HK-2 (cell line): Measurements from ENCODE around the gene RGL4.
"Not testable (repeated sequence)": the region's sequence is repeated elsewhere in the genome, so short reads cannot be mapped to it uniquely, and the experiment has no call there.

Source experiments
- DNase-seq: peaks from one replicate; pipeline ENCODE4 v3.0.0-alpha.2; 2018; ENCODE audit not compliant: unreplicated experiment

Gene RGL4, protein sequence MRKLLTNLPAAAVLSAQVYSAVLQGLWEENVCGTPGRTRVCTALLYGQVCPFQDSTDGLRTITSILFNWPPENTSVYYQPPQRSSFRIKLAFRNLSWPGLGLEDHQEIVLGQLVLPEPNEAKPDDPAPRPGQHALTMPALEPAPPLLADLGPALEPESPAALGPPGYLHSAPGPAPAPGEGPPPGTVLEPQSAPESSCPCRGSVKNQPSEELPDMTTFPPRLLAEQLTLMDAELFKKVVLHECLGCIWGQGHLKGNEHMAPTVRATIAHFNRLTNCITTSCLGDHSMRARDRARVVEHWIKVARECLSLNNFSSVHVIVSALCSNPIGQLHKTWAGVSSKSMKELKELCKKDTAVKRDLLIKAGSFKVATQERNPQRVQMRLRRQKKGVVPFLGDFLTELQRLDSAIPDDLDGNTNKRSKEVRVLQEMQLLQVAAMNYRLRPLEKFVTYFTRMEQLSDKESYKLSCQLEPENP

GRCh38 chr22:23690713-23691112 is at the start of gene RGL4:
RGL4 (plus strand) TSS chr22:23691013; CDS start chr22:23692031, 1,018 bp downstream.
- DNase-seq: no peak

GRCh38 chr22:23646526-23646925 is 44.3 kb upstream of the RGL4 start:
- not testable (repeated sequence) for DNase-seq

GRCh38 chr22:23649071-23649501 is 41.7 kb upstream of the RGL4 start:
- no peak for DNase-seq

GRCh38 chr22:23651676-23652075 is 39.1 kb upstream of the RGL4 start:
- DNase-seq: no peak

GRCh38 chr22:23652286-23652685 is 38.5 kb upstream of the RGL4 start:
- no peak for DNase-seq

- no peak for DNase-seq
Observed at GRCh38 chr22:23652711-23653110, 38.1 kb upstream of the RGL4 start.

GRCh38 chr22:23655891-23656475 is 34.8 kb upstream of the RGL4 start:
- no peak for DNase-seq

- DNase-seq: no peak
Observed at GRCh38 chr22:23657727-23658126, 33.1 kb upstream of the RGL4 start.

GRCh38 chr22:23660381-23660780 is 30.4 kb upstream of the RGL4 start:
- not testable (repeated sequence) for DNase-seq

DNA sequence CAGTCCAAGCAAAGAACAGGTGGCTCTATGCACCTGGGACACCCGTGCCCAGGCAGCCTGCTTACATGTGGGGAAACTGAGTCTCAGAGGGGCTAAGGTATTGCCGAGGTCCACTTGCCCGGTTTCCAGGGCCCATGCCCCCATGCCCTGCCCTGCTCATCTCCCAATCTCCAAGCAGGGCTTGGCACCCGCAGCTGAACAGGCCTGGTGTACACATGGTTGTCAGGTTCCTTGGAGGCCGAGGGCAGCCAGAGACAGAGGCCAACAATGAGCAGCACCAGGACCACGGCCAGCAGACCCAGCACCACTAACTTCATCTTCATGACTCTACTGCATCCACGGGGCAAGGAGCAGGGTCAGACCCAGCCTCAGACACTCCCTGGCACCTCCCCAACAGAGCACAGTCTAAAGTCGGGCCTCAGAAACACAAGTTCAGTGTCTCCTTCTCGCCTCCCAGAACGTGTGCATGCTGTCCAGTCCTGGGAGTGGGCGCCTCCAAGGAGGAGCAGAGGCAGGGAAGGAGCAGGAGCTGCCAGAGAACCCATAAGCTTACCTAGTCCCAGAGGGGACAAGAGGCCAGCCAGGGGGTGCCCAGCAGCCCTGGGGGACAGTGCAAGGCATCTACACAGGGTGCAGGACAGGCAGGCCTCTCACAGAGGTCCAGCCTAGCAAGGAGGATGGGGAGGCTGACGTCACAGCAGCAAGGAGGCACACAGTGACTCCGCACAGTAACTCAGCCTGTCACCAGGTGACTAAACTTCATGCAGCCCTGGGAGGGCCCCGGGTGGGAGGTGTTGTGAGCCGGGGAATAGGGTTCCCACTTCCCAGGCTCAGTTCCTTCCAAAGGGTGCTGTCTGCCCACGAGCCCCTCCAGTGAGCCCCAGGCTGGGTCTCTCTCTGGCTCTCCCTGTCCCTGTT is 20.2 kb upstream of the RGL4 start:
- no peak for DNase-seq

DNA sequence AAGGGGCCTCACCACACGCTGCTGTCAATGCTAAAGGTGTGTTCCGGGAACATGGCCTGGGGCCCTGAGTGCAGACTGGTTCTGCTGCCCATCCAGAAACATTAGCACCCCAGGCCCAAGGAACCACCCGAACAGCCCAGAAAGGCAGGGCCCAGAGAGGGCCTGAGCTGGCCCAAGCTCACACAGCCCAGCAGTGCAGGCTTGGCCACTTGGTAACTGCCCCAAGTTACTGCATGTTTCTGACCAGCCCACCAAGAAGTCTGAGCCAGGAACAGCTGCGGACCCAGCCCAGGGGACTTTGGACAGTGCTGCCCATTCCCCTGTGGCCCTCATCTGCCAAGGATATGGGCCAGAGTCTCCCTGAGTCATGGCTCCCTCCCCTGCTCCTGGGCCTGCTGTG is 19.4 kb upstream of the RGL4 start:
- not testable (repeated sequence) for DNase-seq

DNA sequence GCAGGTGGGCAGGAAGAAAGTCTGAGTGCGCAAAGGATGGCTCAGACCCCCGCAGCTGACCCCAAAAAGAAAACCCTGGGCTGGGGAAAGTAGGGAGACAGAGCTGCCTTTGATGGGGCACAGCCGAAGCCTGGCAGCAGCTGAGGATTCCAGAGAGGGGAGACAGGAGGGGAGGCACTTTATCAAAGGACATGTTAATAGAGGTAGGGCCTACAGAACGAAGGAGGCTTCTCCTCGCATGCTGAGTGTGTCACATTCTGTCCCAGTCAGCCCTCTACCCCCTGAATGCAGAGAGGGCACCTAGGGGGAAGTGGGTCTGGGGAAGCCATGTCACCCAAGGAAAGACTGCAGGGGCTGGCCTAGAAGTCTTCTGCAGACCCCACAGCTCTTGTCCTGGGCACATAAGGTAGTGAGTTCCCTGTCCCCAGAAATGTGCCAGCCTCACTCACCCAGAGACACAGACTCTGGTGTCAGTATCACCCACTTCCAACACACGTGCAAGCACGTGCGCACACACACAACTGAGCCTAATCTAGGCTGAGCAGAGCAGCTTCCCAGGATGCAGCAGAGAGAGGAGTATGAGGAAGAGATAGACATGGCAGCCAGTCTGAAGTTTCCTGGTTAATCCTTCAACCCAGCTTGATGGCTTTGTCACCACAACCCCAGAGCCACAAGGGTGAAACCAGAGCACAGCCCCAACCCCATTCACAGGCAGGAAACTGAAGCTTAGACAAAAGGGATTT is 18.3 kb upstream of the RGL4 start:
- DNase-seq: not testable (repeated sequence)

DNA sequence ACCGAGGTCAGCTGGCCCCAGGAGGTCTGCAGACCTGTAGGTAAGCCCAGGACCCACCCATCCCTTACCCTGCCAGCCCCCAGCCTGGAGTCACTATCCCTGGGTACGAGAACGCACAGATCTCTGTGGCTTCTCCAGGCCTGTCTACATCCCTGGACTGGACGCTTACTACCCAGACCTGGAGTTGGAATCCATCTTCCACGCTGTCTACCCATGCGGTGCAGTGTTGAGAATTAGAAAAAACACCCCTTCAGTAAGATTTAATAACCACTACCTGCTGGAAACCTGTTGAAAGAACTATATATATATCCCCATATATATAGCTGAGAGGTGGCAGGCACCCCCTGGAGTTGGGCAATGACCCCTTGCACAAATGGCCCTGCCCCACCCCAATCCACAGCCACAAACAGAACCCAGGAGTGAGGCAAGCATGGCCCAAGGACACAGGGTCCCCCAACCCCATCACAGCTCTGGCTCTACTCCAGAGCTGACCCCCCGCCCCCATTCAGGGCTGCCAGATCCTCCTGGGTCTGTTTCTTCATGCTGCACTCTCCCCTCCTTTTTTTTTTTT is 17.7 kb upstream of the RGL4 start:
- no peak for DNase-seq

DNA sequence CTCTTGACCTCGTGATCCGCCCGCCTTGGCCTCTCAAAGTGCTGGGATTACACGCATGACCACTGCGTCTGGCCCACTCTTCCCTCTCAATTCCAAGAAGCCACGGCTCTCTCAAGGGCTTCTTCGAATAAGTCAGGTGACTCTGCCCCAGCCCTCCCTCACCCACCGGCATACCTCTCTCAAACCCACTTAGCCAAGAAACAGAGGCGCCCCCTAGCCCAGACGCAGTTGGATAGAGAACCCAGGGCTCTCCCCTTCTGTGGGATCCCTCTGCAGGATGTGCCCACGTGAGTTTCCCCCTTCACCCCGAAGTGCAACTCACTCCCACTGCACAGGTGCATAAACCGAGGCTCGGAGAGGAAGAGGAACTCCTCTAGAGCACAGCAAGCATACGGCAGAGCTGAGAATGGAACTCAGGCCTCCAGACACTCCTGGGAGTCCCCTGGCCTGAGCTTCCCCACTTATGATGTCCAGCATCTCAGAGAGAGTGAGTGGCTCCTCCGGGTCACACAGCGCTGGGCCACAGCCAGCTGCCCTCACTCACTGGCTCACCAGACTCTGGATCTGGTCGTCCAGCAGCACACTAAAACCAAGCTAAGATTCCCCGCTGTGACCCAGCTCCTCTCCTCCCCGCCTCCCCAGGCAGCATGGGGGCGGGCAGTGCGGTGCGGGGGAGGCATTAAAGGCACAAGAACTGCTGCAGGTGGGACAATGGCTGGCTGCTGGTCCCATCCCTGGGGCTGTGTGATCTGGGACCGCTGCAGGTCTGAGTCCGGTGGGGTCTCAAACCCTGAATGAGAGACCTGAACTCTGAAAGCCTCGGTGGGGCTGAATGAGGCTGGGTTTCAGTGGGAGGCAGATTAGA is 16.8 kb upstream of the RGL4 start:
- no peak for DNase-seq

GRCh38 chr22:23674886-23675501 is 15.8 kb upstream of the RGL4 start:
- not testable (repeated sequence) for DNase-seq

GRCh38 chr22:23675502-23676415 is 15.1 kb upstream of the RGL4 start:
- peak; percentile 62 for DNase-seq

- DNase-seq: not testable (repeated sequence)
Observed at GRCh38 chr22:23676841-23677700, 13.7 kb upstream of the RGL4 start.

DNA sequence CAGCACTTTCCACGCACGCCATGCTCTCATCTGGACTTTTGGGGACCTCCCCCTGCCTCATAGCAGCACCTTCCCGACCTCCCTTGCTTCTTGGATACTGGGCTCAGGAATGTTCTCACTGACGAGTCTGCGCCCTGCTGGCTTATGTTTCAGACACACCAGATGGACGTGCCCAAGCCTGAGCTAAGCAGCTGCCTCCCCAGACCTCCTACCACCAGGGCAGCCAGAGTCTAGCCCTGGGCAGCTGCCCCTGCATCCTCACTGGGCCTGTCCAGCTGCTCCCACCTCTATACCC is 13.2 kb upstream of the RGL4 start:
- no peak for DNase-seq
